ENCODE measurements around the gene CDC123.

DNA sequence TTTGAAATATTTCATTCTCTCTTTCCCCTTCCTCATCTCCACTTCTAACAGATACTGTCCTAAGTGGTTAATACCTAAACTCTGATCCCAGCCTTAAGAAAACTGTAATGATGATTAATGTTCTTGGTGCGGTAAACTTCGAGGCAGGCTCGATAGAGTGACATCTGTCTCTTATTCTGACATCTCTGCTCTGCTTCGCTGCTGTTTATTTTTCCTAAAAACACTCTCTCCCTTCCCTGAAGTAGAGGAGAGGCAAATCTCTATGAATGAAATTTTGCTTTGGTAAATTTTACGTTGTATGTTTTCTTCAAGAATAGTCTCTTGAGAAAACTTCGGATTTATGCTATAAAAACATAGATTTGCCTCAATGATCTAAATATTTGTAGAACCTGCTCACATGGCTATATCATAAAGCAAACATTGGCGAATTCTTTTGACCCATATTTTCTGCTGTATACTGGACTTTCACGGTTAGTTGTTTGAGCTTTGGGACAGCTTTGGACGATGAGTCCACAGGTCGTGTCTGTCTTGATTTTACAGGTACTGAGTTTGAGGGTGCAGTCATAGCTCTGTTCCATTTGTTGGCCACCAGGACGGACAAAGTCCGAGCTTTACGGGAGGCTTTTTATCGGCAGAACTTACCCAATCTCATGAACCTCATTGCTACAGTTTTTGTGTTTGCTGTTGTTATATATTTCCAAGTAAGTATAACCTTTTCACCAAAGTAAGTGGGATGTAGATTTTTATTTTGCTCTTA, 39.4 kb upstream of the CDC123 start:
- TF ChIP-seq POLR2A (IDR thresholded peaks at IDR 0.05) = no peak
- TF ChIP-seq, protein P1, sequence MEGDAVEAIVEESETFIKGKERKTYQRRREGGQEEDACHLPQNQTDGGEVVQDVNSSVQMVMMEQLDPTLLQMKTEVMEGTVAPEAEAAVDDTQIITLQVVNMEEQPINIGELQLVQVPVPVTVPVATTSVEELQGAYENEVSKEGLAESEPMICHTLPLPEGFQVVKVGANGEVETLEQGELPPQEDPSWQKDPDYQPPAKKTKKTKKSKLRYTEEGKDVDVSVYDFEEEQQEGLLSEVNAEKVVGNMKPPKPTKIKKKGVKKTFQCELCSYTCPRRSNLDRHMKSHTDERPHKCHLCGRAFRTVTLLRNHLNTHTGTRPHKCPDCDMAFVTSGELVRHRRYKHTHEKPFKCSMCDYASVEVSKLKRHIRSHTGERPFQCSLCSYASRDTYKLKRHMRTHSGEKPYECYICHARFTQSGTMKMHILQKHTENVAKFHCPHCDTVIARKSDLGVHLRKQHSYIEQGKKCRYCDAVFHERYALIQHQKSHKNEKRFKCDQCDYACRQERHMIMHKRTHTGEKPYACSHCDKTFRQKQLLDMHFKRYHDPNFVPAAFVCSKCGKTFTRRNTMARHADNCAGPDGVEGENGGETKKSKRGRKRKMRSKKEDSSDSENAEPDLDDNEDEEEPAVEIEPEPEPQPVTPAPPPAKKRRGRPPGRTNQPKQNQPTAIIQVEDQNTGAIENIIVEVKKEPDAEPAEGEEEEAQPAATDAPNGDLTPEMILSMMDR (IDR thresholded peaks at IDR 0.05) = no peak
- TF ChIP-seq EP300 (IDR thresholded peaks at IDR 0.05; ENCODE audit: low read depth) = no peak
